Dermis lymphatic vessel endothelial cell (primary cell): Measurements from ENCODE around the gene RAD9B. TPM values are rescaled to one million over a fixed set of nuclear protein-coding genes. Genes with fewer than 3 reads are reported as not detected.

ENCODE experiments used
- total RNA-seq: library from RNA; depleted of rRNA; stranded (reverse); fragments of >200 nt; gene quantifications from 2 replicates; pipeline ENCODE4 v1.2.1, GENCODE V29; 2014

The RAD9B gene
- total RNA-seq: 0.11 and 0.43 TPM in 2 replicates

DNA sequence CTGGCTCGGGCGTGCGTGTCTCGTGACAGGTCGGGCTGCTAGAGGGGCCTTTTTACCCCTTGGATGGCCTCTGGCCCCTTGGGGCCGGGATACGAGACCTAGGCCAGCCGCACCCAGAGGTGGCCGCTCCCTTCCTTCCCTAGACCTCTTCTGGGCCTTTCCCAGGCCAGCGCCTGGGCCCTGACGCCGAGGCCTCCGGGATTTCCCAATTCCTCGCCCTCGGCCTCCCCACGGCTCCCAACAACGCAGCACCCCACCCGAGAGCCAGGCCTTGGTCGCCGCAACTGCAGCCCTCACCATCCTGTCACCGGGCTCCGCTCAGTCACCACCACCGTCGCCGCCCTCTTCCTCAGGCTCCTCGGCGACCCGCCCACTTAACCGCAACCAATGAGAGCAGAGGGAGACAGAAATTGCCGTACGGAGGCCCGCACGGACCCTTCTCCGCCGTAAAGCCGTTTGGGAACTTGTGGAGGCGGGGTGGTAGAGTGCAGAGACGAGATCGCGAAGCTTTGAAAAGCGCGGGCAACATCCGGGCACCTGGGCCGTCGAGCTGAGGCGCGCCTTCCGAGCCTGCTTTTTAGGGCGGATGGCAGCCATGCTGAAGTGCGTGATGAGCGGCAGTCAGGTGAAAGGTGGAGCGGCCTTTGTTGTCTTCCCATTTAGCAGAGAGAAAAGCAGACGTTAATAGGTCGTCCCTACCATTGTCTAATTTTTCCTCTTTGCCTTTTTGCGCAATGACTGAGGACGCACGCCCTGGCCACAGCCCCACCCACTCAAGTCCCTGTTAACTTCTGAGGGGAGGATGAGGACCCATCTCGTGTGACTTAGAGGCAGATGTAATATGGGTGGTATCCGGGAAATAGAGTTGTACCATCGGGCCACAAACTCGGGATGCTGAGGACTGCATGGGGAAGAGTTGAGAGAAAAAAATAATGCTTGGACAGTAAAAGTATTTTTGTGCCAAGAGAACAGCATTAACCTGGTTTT lies at the start of gene RAD9B, which contains the start of gene VPS29:
Gene RAD9B, plus strand, starts transcription at position 580 of the 987 bp plus-strand sequence. Its CDS starts 7 bp downstream, at position 587.
Gene VPS29, minus strand, starts transcription at position 360 of the 987 bp plus-strand sequence. Its CDS starts 60 bp downstream, at position 300.

DNA sequence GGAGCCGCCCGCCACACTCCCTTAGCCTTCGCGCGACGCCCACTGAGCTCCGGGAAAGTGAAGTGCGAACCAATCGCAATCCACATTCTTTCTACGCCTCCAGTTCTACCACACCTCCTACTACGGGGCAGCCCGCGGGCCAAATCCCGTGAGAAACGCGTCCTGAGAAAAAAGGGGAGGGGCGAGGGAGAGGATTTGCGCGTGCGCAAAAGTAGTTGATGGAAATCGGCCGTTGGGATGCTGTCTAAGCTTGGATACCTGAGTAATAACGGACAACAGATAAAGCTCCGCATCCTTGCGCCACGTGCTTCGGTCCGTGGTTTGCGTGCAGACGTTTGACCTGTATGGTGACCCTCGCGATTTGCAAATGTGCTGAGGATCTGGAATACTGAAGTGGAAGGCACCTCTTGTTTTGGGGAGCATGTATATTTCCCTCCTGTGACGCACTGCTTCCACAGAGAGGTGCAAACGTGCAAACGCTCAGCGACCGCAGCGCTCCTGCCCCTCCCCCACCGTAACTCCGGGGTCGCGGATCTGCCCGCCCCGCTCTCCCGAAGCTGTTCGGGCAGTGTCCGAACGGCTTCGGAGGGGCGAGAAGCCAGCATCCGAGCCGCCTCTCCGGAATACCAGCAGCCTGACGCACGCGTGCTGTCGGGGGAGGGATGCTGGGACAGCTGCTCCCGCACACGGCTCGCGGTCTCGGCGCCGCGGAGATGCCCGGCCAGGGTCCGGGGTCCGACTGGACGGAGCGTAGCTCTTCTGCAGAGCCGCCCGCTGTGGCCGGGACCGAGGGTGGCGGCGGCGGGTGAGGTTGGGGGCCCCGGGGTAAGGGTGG lies 33.7 kb upstream of the RAD9B start, which contains the start of the genes FAM216A and GPN3:
Gene FAM216A, plus strand, starts transcription at position 632 of the 835 bp plus-strand sequence. Its CDS starts 31 bp downstream, at position 663.
Gene GPN3, minus strand, starts transcription at position 44 of the 835 bp plus-strand sequence. CDS start 54 bp downstream, outside the sequence.

Other genes starting within 250 kb of the RAD9B start
- 102 and 105 TPM in 2 replicates for gene ATP2A2, start 221.1 kb upstream of the RAD9B start, total RNA-seq
- 27.5 and 38.0 TPM in 2 replicates for gene ANAPC7, start 98.6 kb upstream of the RAD9B start, total RNA-seq
- 215 and 240 TPM in 2 replicates for gene ARPC3, start 52.0 kb upstream of the RAD9B start, total RNA-seq
- gene GPN3, start 34.1 kb upstream of the RAD9B start, total RNA-seq: 13.8 and 14.0 TPM in 2 replicates
- 5.6 and 9.3 TPM in 2 replicates for gene FAM216A, start 33.5 kb upstream of the RAD9B start, total RNA-seq
- gene VPS29, start 220 bp upstream of the RAD9B start, total RNA-seq: 66.3 and 71.3 TPM in 2 replicates
- gene PPTC7, start 81.0 kb downstream of the RAD9B start, total RNA-seq: 7.7 and 8.6 TPM in 2 replicates
- gene TCTN1, start 111.8 kb downstream of the RAD9B start, total RNA-seq: 7.6 and 13.3 TPM in 2 replicates
- 4.9 and 5.6 TPM in 2 replicates for gene HVCN1, start 186.8 kb downstream of the RAD9B start, total RNA-seq
- 85.6 and 113 TPM in 2 replicates for gene PPP1CC, start 240.6 kb downstream of the RAD9B start, total RNA-seq